ENCODE results near the gene SCAI.
"Not testable (repeated sequence)": the region's sequence is repeated elsewhere in the genome, so short reads cannot be mapped to it uniquely, and the experiment has no call there.

The SCAI gene

DNA sequence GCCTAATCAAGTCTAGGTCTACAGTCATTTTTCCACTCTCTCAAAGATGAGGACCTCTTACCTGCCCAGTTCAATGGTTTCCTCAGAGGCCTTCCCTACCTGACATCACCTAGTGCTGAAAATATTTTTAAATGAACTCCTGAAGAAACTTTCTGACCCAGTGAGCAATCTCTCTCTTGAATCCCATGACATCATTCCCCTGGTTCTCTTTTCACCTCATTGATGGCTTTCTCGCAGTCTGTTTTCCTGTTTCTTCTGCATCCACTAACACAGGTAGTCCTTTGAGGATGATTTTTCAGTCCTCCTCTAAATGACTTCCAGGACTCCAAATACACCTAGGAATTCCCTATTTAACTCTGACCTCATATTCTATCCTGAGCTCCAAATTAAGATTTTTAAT, 40.3 kb downstream of the SCAI start:
- DNase-seq = no peak

DNA sequence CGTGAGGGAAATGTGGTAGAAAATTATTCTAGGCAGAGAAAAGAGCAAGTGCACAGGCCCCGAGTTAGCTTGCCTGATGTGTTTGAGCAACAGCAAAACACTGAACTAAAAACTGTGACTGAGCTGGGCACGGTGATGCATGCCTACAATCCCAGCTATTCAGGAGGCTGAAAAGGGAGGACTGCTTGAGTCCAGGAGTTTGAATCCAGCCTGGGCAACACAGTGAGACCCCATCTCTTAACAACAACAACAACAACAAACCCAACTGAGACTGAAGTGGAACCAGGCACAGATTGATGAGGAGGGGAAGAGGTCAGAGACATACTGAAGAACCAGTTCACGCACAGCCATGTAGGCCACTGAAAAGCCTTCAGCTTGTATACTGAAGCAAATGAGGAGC, 42.5 kb downstream of the SCAI start:
- no peak for DNase-seq

DNA sequence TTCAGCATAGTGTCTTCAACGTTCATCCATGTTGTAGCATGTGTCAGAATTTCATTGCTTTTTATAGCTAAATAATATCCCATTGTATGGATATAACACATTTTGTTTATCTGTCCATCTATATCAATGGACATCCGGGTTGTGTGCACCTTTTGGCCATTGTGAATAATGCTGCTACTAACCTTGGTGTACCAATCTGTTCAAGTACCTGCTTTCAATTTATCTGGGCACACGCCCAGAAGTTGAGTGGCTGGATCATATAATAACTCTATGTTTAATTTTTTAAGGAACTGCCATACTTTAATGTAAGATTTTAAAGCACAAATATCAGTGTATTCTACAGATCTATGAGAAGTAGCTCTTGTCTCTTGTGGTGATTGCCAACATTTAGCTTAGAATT, 43.5 kb downstream of the SCAI start:
- DNase-seq = no peak

DNA sequence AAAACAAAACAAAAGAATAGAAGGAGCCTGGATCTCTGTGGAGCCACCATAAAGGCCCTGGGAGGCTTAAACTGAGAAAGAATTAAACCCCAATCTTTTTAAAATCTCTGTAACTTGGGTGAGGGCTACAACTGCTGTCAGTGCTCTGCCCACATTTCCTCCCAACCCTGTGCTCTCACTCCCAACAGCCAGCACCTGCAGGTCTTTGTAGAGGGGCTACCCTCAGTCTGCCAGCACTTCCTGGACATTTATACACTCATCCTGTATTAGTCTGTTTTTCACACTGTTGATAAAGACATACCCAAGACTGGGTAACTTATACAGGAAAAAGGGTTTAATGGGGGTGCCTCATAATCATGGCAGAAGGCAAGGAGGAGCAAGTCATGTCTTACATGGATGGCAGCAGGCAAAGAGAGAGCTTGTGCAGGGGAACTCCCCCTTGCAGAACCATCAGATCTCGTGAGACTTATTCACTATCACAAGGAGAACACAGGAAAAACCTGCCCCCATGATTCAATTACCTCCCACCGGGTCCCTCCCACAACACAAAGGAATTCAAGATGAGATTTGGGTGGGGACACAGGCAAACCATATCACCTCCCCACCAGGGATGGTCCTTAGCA, 47.4 kb downstream of the SCAI start:
- no peak for DNase-seq

DNA sequence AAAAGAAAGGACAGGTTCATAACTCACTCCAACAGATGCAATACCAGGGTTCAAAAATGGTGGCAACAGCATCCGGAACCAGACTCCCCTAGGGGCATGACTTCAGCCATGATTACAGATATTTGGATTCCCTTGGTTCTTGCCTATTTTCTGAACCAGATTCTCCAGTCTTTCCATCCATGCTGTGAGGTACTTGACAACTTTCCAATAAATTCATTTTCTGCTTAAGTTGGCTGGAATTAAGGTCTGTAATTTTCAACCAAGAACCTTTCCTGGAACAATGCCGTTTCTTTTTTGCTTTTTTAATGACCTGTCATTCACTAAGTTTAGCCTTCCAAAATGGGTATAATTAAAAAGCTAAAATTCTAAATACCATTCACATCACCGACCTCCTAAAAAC, 52.2 kb downstream of the SCAI start:
- no peak for DNase-seq

DNA sequence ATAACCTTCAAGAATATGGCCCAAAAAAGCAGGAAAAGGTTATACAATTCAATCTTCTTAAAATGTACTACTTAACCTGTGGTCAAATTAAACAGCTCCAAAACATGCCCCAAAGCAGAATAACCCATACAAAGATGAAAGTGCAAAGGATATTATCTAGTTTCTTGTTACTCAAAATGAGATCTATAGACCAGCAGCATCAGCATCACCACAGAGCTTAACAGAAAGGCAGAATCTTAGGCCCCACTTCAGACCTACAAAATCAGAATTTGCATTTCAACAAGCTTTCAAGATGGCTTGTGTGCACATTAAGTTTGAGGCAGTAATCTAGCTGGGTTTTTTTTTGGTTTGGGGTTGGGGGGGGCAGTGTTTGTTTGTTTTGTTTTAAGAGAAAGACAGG, 54.0 kb downstream of the SCAI start:
- DNase-seq = no peak

DNA sequence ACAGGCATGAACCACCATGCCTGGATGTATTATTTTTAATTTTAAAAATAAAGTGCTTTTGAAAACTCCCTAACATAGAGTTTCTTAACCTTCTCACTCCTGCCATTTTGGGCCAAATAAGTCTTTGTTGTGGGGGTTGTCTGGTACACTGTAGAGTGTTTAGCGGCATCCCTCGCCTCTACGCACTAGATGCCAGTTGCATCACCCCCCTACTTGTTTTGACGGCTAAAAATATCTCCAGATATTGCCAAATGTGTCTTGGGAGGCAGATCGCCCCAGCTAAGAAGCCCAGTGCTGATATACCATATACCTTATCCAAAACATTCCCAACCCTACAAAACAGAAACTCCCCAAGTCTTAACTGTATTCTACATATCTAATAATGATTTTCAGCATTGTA, 54.6 kb downstream of the SCAI start:
- peak in 2 of 4 experiments; percentile 4 to 12 for DNase-seq

DNA sequence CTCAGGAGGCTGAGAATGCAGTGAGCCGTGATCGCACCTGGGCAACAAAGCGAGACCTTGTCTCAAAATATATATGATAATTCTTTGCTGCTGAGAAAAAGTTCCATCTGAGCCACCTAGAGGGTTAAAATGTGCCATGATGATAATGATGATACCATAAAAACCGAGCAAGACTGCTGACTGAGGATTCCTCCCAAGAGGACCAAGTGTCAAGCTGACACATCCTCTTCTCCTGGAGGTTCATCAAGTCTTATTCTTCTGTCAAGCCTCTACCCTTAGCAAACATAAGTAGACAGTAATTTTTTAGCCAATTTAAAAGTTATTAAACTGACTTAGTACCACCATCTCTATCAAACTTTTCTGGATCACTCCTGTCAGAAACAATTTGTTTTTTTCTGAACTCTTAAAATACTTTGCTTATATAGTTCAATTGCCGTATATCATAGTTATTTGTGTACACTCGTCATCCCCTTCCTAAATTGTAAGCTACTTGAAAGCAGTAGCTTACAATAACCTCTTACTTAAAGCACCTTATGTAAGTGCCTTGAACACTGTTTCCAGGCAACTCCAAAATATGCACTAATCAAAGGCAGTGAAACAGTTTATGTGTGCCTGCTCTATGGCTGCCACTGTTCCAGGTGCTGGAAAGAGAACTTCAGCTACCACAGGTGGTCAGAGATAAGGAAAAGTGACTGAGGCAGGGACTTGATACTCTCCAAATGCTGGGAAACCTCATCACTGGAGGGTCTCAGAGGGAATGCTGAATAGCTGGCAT, 57.4 kb downstream of the SCAI start:
- no peak for DNase-seq

DNA sequence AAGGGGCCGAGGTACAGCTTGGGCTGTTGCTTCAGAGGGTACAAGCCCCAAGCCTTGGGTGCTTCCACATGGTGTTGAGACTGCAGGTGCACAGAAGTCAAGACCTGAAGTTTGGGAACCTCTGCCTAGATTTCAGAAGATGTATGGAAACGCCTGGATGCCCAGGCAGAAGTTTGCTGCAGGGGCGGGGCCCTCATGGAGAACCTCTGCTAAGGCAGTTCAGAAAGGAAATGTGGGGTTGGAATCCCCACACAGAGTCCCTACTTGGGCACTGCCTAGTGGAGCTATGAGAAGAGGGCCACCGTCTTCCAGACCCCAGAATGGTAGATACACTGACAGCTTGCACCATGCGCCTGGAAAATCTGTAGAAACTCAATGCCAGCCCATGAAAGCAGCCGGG, 61.1 kb downstream of the SCAI start:
- not testable (repeated sequence) for DNase-seq

DNA sequence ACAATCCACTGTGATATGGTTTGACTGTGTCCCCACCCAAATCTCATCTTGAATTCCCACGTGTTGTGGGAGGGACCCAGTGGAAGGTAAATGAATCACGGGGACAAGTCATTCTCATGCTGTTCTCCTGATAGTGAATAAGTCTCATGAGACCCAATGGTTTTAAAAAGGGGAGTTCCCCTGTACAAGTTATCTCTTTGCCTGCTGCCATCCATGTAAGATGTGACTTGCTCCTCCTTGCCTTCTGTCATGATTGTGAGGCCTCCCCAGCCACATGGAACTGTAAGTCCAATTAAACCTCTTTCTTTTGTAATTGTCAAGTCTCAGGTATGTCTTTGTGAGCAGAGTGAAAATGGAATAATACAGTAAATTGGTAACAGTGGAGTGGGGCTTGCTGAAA, 62.5 kb downstream of the SCAI start:
- DNase-seq = not testable (repeated sequence)

DNA sequence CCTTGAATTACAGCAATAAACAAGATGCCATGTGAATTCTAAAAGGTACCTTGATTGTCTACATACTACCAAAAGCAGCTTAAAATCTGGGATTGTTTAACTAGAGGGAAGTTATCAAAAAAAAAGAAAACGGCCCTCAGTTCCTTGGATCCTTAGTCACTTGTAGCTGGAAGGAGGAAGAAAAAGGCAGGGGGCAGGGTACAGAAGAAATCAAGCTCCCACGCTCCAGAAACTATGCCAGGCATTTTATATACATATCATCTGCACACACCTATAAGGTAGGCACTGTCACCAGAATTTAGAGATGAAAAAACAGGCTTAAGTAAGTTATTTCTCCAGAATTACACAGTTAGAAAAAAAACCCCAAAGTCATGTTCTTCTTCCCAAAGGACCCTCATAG, 63.4 kb downstream of the SCAI start:
- DNase-seq = no peak

DNA sequence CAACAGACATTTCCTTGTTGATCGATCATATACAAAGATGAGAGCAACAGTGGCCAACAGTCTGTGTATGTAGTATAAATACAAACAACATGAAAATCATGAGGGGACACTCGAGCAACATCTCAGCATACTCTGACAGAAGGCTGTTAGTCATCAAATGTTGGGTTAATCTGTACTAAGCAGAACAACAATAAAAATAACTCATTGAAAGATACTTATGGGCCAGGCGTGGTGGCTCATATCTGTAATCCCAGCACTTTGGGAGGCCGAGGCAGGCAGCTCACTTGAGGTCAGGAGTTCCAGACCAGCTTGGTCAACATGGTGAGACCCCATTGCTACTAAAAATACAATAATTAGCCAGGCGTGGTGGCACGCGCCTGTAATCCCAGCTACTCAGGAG, 67.3 kb downstream of the SCAI start:
- DNase-seq = no peak

DNA sequence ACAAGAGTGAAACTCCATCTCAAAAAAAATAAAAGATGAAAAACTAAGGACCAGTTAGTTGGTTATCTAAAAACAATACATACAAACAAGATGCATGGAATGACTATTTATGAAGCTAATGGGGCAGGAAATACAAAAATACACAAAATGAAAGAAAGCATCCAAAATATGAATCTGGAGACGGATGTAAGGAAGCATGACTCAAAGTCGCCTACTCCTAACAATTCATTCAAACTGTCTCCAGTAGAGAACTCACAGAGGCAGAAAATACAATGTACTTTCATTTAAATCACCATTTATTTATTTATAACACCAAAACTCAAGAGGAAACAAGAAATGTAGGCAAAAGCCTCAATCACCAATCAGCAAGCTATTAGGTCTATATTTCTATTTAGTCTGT, 68.4 kb downstream of the SCAI start:
- no peak for DNase-seq

DNA sequence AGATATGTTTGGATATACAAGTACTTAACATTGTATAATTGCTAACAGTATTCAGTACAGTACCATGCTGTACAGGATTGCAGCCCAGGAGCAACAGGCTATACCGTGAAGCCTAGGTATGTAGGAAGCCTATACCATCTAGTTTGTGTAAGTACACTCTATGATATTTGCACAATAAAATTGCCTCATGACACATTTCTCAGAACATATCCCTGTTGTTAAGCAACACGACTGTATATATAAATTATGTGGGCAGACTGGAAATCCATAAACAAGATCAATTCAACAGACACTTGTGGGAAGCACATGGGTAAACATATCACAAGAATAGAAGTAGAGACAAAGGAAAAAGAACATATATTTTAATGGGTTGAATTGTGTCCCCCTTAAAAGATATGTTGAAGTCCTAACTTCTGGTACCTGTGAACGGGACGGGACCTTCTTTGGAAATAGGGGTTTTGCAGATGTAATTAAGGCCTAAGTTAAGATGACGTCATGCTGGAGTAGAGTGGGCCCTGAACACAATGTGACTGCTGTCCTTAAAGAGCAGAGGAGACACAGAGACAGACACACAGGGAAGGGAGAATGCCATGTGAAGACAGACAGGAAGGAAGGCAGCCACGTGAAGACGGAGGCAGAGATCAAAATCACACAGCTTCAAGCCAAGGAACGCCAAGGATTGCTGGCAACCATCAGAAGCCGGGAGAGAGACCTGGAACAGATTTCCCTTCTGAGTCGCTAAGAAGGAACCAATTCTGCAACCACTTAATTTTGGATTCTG, 76.3 kb downstream of the SCAI start:
- no peak for DNase-seq

DNA sequence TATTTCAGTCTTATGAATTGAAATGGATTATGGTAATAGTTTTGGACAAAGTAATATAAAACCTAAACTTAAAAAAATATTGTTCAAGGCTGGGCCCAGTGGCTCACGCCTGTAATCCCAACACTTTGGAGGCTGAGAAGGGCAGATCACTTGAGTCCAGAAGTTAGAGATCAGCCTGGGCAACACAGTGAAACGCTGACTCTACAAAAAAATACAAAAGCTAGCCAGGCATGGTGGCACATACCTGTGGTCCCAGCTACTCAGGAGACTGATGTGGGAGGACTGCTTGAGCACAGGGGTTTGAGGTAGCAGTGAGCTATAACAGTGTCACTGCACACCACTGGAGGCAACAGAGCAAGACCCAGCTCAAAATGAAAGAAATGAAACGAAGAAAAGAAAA, 81.9 kb downstream of the SCAI start:
- DNase-seq = no peak

DNA sequence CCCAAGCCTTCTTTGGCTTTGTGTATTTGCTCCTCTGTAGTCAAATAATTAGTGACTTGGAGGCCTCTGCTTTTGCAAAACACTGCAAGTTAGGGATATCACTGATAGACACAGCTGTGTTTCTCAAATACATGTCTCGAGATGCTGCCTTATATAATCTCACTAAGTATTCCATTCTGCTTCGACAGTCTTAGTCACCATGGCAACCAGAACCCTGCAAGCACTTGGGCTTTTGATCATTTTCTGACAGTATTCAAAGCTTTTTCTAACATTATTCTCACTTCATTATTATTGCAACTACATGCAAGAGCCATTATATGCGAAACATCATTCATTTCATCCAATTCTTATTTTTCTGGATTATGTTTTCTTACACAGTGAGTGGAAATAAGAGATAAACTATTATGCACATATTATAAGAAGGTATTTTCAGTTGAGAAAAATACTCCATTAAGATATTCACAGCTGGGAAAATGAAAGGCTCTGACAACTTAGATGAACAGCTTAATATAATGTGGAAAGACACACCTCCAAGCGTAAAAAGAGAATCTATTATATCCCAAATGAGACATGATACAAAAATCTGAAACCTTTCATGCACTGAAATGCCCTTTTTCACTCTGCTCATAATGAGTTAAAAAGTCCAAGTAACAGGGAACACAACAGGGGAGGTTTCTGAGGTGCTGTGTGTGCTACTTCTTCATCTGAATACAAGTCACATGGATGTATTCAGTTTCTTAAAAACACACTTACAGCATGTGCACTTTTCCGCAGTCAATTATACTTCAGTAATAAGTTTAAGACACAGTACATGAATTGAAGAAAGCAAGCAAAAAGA, 93.9 kb downstream of the SCAI start:
- DNase-seq = no peak

DNA sequence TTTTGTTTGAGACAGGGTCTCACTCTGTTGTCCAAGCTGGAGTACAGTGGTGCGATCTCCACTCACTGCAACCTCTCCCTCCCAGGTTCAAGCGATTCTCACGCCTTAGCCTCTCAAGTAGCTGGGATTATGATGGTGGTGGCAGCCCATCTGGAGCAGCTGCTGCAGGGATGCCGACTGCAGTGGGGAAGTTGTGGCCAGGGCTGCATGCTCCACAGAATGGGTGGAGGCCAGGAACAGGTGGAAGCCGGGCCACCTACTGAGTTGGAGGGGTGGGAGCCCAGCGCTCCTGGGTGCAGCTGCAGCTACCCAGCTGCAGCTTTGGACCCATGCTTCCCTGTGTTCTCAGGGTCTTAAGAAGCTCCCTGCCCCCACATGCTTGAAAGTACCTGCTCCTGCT, 99.7 kb downstream of the SCAI start:
- DNase-seq = no peak

DNA sequence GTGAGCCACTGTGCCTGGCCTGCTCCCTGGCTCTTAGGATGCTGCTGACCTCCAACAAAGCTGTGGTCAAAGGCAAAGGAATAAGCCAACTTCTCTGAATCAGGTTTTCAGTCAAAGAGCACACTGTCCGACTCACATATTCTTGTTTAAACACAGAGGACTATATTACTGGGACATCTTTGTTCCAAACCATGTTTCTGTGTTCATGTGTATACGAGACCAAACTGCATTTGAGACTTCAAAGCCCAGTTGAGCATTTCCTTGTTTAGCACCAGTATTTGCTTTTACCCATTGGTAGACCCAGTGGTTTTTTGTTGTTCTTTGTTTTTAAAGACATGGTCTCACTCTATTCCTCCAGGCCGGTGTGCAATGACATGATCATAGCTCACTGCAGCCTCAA, 100.2 kb downstream of the SCAI start:
- DNase-seq = no peak

DNA sequence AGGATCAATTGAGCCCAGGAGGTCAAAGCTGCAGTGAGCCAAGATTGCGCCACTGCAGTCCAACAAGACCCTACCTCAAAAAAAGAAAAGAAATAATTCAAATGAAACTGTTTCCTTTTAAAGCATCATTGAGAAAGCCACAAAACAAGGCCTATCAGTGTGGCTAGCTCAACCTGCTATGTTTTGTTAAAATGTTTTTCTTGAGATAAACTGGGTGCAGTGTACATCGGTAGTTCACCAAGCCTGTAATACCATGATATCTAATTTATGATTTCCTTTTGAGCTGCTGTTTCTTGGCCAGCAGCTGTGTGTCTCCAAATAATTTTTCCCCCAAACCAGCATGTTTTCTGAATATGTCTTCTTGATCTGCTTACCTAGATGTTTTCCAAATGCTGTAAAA, 105.2 kb downstream of the SCAI start:
- no peak for DNase-seq

DNA sequence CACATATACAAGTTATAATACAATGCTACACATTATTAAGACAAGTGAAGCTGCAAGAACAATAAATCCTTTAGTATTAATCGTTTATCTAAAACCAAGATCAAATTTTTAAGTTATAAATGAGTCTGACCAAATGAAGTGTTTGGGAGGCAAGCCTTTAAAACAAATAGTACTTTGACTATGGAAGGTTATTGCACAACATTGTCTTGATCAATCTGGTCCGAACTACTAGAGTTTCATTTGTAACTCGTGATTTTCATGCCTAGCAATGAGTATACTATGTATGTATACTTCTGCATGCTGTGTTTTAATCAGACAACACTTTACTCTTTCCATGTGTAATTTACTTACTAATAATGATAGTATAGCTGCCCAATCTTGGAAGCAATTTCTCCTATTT, 115.3 kb downstream of the SCAI start:
- DNase-seq = no peak

DNA sequence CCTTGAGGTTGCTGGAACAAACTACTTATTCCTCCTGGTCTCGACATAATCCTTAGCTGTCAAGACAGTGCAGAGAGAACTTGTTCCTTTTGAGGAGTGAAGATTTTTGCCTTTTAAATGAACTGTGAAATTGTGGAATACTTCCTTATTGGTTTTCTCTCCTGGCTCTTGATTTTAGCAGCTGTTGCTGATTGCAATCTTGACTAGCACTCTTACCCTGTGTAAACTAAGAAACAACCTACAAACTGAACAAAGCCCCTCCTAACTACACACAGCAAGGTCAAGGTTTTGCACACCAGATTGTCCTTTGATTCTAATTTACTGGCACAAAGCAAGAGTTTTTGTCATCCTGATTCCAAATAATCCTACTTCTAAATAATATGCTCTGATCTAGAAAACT, 118.4 kb downstream of the SCAI start:
- DNase-seq = no peak

DNA sequence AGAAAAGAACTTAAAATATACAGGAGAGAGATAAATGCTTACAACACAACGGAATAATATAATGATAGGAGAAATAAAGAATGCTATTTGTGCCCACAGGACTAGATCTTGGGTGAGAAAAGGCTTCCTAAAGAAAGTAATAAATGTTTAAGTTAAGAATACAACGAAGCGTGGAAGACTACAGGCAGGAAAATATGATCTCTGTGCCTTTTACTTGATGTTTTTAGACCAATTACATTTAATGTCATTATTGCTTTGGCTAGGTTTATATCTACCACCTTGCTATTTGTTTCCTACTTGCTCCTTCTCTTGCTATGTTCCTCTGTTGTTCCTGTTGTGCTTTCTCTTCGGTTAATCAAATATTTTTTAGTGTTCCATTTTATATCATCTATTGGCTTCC, 122.3 kb downstream of the SCAI start:
- no peak for DNase-seq

DNA sequence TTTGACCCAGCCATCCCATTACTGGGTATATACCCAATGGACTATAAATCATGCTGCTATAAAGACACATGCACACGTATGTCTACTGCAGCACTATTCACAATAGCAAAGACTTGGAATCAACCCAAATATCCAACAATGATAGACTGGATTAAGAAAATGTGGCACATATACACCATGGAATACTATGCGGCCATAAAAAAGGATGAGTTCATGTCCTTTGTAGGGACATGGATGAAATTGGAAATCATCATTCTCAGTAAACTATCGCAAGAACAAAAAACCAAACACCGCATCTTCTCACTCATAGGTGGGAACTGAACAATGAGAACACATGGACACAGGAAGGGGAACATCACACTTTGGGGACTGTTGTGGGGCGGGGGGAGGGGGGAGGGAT, 127.7 kb downstream of the SCAI start:
- not testable (repeated sequence) for DNase-seq
